Measurements from ENCODE around the gene SLC19A1.

SLC19A1 gene

DNA sequence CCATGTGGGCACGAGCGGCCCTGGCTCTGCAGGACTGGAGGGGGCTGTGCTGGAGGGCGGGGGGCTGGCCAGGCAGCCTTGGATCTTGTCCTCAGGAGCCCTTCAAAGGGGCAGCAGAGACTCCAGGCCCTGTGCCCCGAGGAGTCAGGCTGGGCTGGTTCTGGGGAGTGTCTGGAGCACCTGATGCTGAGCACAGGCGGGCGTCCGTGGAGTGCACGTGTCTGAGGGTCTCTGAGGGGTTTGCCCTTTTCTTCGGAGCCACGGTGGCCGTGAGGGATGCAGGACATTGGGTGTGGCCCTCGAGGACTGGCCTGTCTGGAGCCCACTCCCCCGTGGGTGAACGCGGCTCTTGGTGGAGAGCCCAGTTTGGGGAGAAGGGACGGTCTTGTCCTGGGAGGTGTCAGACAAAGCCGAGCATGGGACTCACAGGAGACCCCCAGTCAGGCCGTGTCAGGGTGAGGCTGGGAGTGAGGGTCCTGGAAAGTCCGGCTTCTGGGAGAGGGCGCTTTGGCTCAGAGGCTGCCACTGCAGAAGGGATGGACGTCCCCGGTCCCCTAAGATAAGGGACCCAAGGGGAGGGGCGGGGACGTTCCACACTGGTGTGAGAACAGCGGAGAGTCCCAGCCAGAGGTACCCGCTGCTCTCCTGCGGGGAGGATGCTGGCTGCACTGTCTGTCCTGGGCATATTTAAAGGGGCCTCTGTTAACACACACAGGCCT is 76.5 kb downstream of the SLC19A1 start:
- DNase-seq: no peak

DNA sequence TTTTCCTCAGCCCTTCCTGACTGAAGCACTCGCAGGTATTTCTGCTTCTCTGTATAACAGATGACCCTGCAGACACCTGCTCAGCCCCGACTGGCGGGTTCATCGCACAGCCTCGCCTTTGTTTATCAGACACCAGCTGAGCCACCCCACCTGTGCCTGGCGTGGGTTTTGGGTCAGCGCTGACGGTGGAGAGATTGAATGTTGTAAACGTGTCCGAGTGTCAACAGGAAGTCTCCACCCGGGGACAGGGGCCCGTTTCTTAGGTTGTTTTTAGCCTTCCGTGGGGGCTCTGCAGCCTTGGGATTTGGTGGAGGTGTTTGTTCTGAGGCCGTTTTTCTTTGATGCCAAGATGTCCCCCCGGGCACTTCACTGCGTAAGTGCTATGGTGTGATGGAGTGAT is 77.1 kb downstream of the SLC19A1 start:
- DNase-seq: no peak

DNA sequence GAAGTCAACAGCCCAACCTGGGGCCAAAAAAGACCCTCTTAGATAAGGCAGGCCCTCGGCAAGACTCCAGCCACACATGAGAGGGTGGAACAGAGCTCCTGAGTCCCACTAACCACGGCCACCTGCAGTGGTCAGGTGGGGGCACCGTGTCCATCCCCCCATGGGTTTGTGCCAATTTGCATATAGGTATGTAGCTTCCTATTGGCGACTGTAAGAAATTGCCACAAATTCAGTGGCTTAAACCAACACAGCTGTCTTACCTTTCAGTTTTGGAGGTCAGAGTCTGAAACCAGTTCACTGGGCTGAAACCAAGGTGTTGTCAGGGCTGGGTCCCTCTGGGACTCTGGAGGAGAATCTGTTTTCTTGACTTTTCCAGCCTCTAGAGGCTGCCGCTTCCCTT is 77.9 kb downstream of the SLC19A1 start:
- DNase-seq: no peak

DNA sequence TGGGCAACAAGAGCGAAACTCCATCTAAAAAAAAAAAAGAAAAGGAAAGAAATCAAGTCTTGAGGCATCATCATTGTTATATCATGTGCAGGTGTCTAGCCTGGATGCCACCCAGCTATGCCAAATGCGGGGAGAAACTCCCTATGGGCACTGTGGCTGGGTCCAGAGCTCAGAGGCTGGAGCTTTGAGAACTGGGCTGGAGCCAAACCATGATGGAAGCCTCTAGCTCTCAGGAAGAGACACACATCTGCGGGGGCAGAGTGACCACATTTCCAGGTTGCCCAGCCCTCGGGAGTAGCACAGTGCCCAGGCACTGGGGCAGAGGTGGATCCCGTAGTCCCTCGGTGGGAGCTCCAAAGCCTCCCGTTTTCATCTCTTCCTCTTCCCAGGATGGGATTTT is 78.4 kb downstream of the SLC19A1 start:
- DNase-seq: no peak

DNA sequence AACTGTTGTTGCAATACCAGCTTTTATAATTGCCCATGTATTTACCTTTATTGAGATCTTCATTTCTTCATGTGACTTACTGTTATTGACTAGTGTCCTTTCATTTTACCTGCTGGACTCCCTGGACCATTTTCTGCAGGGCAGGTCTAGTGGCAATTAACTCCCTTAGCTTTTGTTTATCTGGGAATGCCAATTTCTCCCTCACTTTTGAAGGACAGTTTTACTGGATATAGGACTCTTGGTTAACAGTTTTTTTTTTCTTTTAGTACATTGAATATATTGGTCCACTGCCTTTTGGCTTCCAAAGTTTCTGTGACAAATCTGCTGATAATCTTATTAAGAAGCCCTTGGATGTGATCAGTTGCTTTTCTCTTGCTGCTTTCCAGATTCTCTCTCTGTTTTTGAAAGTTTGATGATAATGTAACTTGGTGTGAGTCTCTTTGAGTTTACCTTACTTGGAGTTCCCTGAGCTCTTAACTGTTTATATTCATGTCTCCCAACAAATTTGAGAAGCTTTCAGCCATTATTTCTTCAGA is 80.4 kb downstream of the SLC19A1 start:
- no peak for DNase-seq

DNA sequence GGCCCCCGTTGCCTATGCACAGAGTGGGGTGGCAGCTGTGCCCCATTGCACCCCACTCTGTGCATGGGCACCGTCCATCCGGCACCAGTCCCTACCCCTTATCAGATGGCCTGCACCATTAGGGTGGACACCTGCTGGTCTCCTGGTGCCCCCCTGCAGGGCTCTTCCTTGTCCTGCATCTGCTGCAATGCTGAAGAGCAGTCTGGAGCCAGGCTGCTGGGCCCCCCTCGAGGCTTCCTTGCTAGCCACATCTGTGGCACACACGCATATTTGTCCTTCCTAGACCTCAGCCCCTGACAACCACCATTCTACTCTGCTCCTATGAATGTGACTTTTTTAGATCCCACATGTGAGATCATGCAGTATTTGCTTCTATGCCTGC is 80.9 kb downstream of the SLC19A1 start:
- DNase-seq: no peak

DNA sequence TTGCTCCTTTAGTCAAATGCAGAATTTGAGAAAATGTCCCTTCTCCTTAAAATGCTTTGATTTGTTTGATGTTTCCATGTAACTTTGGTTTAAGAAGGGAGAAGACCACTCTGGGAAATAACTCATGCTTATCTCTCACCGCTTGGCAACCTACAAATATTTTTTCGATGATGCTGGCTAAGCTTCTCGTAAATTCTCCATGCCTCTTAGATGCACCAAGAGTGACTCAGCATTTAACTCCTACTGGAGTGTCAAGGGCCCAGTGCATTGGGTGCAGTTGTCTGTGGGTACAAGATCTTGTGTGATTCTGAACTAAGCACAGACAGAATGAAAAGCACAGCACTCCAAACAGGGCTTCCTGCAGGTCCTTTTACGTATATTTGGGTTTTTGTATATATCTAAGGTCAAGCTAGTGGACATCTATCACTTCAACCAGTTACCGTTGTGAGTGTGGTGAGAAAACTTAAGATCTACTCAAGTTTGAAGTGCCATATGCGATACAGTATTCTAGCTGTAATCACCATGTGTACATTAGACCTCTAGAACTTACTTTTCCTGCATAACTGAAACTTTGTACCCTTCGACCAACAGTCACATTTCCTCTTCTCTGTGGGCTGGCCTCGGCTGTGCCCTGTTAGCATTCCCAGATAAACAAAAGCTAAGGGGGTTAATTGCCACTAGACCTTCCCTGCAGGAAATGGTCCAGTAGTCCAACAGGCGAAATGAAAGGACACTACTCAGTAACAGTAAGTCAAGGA is 81.5 kb downstream of the SLC19A1 start:
- DNase-seq: no peak

DNA sequence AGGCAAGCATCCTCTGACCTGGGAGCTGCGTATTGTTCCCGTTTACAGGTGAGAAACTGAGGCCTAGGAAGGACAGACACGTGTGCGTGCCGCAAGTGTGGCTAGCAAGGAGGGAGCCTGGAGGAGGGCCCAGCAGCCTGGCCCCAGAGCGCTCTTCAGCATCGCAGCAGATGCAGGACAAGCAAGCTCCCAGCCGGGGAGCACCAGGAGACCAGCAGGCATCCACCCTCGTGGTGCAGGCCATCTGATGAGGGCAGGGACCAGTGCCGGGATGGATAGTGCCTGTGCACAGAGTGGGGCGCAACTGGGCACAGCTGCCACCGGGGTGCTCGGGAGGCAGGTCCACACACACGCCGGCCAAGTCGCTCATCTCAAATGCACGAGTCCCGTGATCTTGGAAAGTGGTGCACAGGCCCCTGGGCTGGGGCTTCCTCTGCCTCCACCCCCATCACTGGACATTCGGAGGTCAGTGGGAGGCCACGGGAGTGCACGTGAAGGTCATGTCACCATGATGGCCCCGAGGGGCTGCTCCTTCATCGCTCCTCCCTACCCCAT is 82.2 kb downstream of the SLC19A1 start:
- no peak for DNase-seq

DNA sequence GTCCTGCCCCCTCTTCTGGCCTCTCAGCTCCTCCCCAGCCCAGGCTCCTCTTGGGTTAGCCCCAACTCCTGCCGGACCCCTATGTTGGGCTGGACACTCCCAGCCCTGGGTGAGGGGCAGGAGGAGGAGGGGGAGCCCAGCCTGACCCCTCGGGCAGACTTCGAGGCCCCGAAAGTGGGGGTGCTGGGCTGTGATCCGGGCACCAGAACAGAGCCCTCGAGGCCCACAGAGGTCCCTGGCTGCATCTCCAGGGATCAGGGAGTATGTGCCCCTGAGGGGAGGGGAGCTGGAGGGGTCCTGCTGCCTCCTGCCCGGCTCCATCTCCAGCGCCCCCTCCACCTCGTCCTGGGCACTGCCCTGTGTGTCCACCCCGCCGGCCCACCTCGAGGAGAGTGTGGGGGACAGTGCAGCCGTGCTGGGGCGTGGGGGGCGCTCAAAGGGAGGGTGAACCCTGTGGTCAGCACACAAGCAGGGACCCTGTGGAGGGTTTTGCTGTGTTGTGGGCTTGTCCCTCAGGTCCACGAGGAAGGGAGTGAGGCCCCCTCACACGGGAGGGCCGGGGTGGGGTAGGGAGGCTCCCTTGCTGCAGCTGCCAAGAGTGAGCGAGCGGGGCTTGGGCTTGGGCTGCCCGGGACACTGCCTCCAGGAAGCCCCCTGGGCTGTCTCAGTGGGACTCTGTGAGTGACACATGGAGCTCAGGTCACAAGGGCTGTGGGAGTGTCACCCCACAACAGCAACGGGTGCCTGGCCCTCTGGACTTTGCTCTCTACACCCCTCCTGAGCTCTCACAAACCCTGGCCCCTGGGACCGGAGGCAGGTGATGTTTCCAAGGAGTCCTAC is 82.8 kb downstream of the SLC19A1 start:
- DNase-seq: no peak

DNA sequence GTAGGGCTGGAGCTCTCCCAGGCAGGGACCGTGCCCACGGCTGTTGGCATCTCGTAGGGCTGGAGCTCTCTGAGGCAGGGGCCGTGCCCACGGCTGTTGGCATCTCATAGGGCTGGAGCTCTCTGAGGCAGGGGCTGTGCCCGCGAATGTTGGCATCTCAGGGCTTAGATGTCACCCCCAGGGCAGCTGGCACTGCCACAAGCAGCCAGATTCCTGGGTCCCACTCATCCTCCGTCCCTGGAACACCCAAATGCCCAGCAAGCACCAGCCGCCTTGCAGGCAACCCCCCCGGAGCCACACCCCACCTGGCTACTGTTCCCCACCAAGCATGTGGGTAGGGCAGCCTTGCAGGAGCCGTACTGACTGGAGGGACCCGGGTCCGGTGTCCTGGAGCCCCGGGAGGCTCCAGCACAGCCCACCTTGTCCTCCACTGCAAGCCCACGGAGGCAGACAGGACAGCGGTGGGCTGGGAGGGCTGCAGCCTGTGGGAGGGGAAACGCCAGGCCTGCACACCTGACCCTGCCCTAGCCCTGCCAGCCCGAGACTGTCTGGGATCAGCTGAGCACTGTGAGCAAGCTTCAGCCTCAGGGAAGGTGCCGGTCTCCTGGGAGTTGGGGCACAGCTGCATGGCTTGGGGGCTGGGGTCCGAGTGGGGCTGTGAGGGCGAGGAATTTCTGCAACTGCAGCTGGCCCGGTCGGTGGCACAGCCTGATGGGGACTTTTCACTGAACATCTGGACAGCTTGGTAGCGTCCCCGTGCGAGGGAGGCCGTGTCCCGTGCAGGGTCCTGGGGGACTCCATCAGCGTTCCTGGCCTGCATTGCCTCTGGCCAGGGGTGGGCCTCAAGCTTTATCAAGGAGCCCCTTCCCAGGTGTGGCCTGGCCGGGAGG is 83.7 kb downstream of the SLC19A1 start:
- no peak for DNase-seq

DNA sequence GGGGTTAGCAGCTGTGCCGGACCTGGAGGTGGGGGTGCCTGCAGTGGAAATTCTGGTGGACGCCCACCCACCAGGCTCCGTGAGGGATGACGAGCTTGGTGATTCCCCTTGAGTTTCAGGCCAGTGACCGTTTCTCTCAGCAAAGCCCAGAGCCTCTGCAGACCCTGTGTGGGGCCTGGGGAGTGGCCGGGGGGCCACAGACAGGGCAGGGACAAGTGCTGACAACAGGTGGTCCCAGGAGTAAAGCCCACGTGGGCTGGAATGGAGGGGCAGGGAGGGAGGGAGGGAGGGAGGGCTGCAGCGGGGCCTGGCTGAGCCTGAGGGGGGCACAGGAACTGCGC is 84.4 kb downstream of the SLC19A1 start:
- no peak for DNase-seq

DNA sequence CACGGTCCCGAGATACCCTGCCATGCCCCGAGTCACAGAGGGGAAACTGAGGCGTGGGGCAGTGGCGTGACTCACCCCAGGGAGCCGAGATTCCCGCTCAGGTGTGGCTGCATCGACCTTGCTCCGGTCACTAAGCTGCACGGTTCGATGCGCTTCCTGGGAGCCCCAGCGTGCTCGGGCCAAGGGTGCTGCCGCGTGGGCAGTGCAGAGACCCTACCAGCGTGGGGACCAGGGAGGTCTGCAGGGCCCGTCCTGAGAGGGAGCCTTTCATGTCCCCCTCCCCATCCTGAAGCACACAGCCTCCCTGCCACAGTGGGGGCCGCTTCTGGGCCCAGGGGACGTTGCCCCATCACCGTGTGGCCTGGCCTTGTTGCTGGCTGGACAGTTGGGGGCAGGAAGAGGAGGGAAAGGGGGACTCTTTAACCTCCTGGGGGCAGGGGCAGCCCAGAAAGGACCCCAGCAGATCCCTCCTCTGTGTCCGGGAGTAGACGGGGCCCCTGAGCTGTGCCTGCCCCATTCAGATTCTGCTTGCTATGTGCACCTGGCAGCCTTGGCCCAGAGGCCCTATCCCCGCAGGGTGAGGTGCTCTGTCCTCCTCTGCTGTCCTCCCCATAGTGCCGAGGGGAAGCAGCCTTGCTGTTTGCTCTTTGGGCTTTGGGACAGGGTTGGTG is 84.9 kb downstream of the SLC19A1 start:
- DNase-seq: no peak

DNA sequence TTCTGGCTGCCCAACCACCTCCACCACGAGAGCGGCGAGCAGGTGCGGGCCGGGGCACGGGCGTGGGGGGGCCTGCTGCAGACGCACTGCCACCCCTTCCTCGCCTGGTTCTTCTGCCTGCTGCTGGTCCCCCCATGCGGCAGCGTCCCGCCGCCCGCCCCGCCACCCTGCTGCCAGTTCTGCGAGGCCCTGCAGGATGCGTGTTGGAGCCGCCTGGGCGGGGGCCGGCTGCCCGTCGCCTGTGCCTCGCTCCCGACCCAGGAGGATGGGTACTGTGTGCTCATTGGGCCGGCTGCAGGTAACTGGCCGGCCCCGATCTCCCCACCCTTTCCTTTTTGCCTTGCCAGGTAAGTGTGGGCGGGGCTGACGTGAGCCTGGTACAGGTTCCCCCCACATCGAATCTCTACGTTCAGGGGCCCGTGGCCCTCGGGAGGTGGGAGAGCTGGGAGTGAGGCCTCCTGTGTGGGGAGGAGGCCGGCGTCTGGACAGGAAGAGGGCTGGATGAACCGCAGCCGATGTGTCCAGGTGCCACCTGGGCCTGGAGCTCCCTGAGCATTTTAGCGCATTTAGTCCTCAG is 85.6 kb downstream of the SLC19A1 start:
- no peak for DNase-seq

DNA sequence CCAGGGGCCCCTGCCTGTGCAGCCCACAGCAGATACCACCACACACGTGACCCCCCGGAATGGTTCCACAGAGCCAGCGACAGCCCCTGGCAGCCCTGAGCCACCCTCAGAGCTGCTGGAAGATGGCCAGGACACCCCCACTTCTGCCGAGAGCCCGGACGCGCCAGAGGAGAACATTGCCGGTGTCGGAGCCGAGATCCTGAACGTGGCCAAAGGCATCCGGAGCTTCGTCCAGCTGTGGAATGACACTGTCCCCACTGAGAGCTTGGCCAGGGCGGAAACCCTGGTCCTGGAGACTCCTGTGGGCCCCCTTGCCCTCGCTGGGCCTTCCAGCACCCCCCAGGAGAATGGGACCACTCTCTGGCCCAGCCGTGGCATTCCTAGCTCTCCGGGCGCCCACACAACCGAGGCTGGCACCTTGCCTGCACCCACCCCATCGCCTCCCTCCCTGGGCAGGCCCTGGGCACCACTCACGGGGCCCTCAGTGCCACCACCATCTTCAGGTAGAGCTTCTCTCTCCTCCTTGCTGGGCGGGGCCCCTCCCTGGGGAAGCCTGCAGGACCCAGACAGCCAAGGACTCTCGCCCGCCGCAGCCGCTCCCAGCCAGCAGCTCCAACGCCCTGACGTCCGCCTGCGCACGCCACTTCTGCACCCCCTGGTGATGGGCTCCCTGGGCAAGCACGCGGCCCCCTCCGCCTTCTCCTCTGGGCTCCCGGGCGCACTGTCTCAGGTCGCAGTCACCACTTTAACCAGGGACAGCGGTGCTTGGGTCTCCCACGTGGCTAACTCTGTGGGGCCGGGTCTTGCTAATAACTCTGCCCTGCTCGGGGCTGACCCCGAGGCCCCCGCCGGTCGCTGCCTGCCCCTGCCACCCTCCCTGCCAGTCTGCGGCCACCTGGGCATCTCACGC is 86.3 kb downstream of the SLC19A1 start:
- DNase-seq: no peak

DNA sequence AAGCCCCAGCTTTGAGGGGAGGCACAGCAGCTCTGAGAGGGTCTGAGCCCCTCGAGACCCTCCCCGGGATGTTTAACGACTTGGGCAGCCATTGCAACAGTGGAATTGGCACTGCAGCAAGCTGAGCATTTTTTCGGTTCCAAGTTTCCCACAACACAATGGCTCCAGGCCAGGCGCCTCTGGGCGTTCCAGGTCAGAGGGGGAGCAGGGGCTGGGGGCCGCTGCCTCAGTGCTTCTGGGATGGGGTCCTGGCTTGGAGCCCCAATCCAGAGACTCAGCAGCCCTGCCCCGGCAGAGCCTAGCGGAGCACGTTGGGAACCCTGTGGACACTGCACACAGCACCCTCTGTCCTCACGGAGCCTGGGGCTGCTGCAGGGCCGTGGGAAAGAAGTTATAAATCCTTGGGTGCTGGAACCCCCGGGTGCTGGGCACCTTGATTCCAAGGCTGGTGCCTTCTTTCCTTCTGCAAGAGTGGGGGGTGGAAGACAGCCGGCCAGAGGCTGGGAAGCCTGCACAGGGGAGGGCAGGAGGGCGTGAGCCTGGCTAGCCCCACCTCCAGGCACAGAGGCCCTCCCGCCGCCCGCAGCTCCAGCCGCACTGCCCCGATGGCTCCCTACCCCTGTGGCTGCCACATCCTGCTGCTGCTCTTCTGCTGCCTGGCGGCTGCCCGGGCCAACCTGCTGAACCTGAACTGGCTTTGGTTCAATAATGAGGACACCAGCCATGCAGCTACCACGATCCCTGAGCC is 87.1 kb downstream of the SLC19A1 start:
- no peak for DNase-seq

DNA sequence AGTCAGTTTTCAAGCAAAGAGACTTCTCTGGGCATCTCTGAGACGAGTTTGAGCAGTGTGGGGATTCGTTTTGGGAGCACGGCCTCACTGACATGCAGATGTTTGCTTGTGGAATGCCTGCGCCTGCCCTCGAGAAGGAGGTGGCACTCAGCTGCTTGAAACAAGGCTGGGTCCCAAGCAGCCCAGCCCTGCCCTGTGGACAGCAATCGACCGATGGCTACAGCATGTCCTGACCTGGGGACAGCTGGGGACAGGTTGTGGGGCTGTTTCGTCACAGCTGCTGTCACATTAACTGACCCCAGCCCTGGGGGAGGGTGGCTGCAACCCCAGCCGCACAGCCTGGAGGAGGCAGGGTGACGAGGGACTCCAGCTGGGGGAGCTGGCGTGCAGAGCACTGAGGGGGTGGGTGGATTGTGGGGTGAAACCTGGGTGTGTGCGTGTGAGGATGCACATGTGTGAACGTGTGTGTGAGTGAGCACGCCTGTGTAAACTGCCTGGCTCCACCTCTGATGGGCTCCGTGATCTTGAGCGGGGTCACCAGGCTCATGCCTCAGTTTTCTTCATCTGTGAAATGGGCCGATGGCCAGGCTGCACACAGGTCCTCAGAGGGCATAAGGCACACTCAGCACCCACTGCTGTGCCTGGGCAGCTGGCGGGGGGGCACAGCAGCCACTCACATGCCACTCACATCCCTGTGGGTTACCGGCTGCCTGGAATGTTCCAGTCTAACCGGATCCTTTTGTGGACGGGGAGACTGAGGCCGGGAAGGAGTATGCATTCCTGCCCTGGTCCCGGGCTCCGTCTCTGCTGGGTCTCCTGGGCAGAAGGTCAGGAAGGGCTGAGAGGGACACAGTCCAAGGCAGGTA is 87.9 kb downstream of the SLC19A1 start:
- DNase-seq: no peak

DNA sequence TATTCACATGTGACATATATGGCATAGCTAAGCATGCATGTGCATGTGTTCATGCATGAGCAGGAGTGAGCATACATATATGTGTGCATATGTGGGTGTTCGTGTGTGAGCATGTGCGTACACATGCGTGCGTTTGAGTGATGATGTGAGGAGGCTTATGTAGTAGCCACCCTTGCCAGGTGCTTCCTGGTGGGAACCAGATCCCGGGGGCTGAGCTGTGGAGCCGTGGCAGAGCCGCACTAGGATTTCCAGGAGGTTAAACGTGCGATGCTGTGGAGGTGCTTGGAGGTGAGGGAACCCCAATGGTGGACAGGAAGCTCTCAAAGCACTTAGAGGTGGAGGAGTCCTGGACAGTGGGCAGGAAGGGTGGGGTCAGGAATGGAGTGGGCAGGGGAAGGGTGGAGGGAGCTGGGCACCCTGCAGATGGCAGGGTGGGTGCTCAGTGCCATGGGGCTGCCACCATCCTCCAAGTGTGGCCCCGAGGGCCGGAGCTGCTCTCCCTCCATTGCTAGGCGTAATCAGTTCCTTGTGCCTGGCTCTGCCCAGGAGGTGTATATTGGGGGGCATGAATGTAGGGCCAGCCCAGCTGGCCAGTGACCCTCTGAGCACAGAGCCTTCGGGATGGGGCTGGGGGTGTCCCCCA is 88.8 kb downstream of the SLC19A1 start:
- DNase-seq: no peak
